Spleen (tissue), 11 donors: Measurements from ENCODE around the gene CDC42BPB. TPM values are rescaled to one million over a fixed set of nuclear protein-coding genes. Genes with fewer than 3 reads are reported as not detected.

Experiments used
- DNase-seq: peaks from one replicate; pipeline ENCODE4 v3.0.0-alpha.2; 2020
- H3K27ac ChIP-seq, 8 donors: fragments of 200-600 bp; sonication (generic) in 7 of 8; 1 replicate in 4 of 8; 2 replicates in 4 of 8; pipeline versions ENCODE4 v1.5.0 to v1.8.0; 2016 to 2021; ENCODE audit warnings: inconsistent platforms in 4 of 8, mild to moderate bottlenecking in 4 of 8, moderate library complexity in 1 of 8
- H3K27me3 ChIP-seq, 7 donors: fragments of 200-600 bp; sonication (generic) in 6 of 7; replicated peaks in 1 of 7; 1 replicate in 4 of 7; 2 replicates in 3 of 7; pipeline versions ENCODE4 v1.5.0 to v1.8.0; 2016 to 2021; ENCODE audit warnings: inconsistent platforms in 3 of 7, mild to moderate bottlenecking in 1 of 7
- H3K36me3 ChIP-seq, 6 donors: fragments of 200-600 bp; sonication (generic) in 5 of 6; 1 replicate in 4 of 6; 2 replicates in 2 of 6; pipeline versions ENCODE4 v1.5.0 to v1.8.0; 2016 to 2021; ENCODE audit warnings: inconsistent platforms in 2 of 6
- H3K4me1 ChIP-seq, 6 donors: fragments of 200-600 bp; sonication (generic) in 5 of 6; 1 replicate in 3 of 6; 2 replicates in 3 of 6; pipeline versions ENCODE4 v1.5.0 to v1.8.0; 2016 to 2021; ENCODE audit warnings: inconsistent platforms in 3 of 6
- H3K4me3 ChIP-seq, 8 donors: fragments of 200-600 bp; sonication (generic) in 7 of 8; 1 replicate in 4 of 8; 2 replicates in 4 of 8; pipeline versions ENCODE4 v1.5.0 to v1.8.0; 2016 to 2021; ENCODE audit warnings: inconsistent platforms in 4 of 8, mild to moderate bottlenecking in 4 of 8, moderate library complexity in 2 of 8
- H3K9me3 ChIP-seq, 8 donors: fragments of 200-600 bp; sonication (generic) in 7 of 8; 1 replicate in 4 of 8; 2 replicates in 4 of 8; pipeline versions ENCODE4 v1.5.0 to v1.8.0; 2016 to 2021; ENCODE audit warnings: inconsistent platforms in 4 of 8
- CTCF ChIP-seq, 11 experiments: fragments of 200-600 bp in 7 of 11; fragments of 450-650 bp in 4 of 11; sonication (generic) in 4 of 11; IDR thresholded peaks in 8 of 11; conservative IDR thresholded peaks in 3 of 11; 1 replicate in 7 of 11; 2 replicates in 4 of 11; pipeline versions ENCODE4 v1.4.0 to v1.8.0; 2016 to 2021; ENCODE audit warnings: antibody characterized with exemption in 11 of 11, inconsistent platforms in 4 of 11, mild to moderate bottlenecking in 1 of 11
- POLR2A ChIP-seq, 3 donors: fragments of 450-650 bp; IDR thresholded peaks; one replicate each; pipeline ENCODE4 v1.5.1; 2017; ENCODE audit warnings: antibody characterized with exemption in 3 of 3, mild to moderate bottlenecking in 1 of 3
- POLR2AphosphoS5 ChIP-seq, 3 donors: sonication (generic); formaldehyde crosslinking; IDR thresholded peaks; one replicate each; pipeline ENCODE4 v1.5.1; 2017; ENCODE audit warnings: antibody characterized with exemption in 3 of 3
- WGBS, 5 donors: extraction: QIAGEN DNeasy Blood & Tissue Kit in 3 of 5; methylation state at CpG; one replicate each; pipeline versions ENCODE4 v1.1.5 to v1.1.7; 2013 to 2018; 5-methylcytosine and 5-hydroxymethylcytosine counted together
- intact Hi-C: fragments of 100-400 bp; cut with DNase I; formaldehyde crosslinking; loops from one replicate; pipeline ENCODE4 v1.15.0; 2023; ENCODE audit warnings: low total_unique reads
- polyA plus RNA-seq, 3 donors: library from polyadenylated mRNA; stranded (reverse); fragments of 200-250 nt; gene quantifications; one replicate each; pipeline ENCODE4 v1.2.1, GENCODE V29; 2013
- total RNA-seq, 7 donors: library from RNA; depleted of rRNA in 3 of 7; stranded (reverse); fragments of >200 nt in 3 of 7; fragmentation: NEBNext Ultra II Directional in 4 of 7; extraction: Animal tissue kit (Norgen Biotek cat#: 25700) in 4 of 7; gene quantifications; one replicate each; pipeline versions ENCODE4 v1.1.0 to v1.2.1, GENCODE V29; 2016 to 2021
- donor health status: healthy with polysubstance abuse.
- donor health status: DM: no; HTN: no; CAD: no; lungs with moderate emphysema.
- donor health status: DM: no; HTN: no; CAD: no.
- donor health status: Bipolar disorder and iron deficiency.
- donor health status: healthy.
- donor health status: DM: no; HTN: no; CAD: no.
- donor health status: DM: yes; HTN: yes; CAD: no.

The CDC42BPB gene
- total and polyA plus RNA-seq, 10 donors = 6.4 to 94.5 (median 77.8) TPM

DNA sequence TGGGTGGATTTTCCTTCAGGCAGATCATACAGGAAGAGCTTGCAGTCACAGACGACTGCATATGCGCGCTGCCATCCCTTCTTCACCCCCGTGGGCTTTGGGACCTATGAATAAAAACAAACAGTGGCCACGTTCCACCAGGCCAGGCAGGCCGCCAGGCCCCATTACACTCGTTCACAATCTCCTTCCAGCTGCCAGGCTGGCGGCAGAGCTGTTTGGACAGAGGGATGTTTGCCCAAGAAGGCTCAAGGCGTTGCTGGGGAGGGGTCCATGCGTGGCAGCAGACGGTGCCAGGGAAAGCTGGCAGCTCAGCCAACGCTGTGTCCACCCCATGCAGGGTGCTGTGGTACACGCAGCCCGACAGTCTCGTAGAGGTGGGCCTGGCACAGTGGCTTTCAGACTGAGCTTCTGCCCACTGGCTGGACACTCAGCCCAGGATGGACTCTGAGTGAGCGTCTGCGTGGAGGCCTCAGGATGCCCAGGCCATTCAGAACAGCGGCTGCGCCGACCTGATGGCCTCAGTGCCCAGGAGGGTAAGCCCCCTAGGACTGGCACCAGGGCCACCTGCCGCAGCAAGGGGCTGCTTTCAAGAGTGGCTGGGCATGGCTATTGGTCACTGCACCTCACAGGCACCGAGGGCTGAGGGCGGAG is 107.4 kb downstream of the CDC42BPB start:
- H3K27me3 ChIP-seq = no peaks in the 10 kb centered on the region
- 79 to 92% (median 85%) methylated on average over 15 to 23 of the region's 23 CpGs for WGBS, 5 donors
- H3K4me3 ChIP-seq = no peak overlapping the region
- intact Hi-C loops = no loop called here
- no peaks in the 10 kb centered on the region for H3K9me3 ChIP-seq
- H3K36me3 ChIP-seq = peaks cover 3 to 95% (median 77%) of the 10 kb centered on the region in 6 donors
- no peak for DNase-seq
- TF ChIP-seq POLR2AphosphoS5 (IDR thresholded peaks at IDR 0.05) (peak in 1 of 3 donors; percentile 35), POLR2A (IDR thresholded peaks at IDR 0.05) (no peak)
- H3K4me1 ChIP-seq = peaks cover 0 to 30% (median 13%) of the 10 kb centered on the region in 6 donors
- peak overlapping the region in 4 of 8 donors; percentile 43 to 75 (median 64) for H3K27ac ChIP-seq

- peak overlapping the region in 5 of 8 donors; percentile 42 to 75 (median 63) for H3K27ac ChIP-seq
- no peaks in the 10 kb centered on the region for H3K27me3 ChIP-seq
- peak overlapping the region in 1 of 8 donors; percentile 28 for H3K4me3 ChIP-seq
- 39 to 57% (median 55%) methylated on average over 27 to 28 of the region's 28 CpGs for WGBS, 5 donors
- H3K4me1 ChIP-seq = peaks cover 0 to 30% (median 13%) of the 10 kb centered on the region in 6 donors
- intact Hi-C loops = no loop called here
- H3K9me3 ChIP-seq = no peaks in the 10 kb centered on the region
- no peak for TF ChIP-seq CTCF (IDR thresholded peaks at IDR 0.05 in 8 of 11, conservative IDR thresholded peaks at IDR 0.05 in 3 of 11)
- peak; percentile 47 to 74 (median 71) for TF ChIP-seq POLR2AphosphoS5 (IDR thresholded peaks at IDR 0.05)
- H3K36me3 ChIP-seq = peaks cover 3 to 95% (median 77%) of the 10 kb centered on the region in 6 donors
- DNase-seq = peak; percentile 87
These were observed 108.1 kb downstream of the CDC42BPB start for GRCh38 chr14:102949062-102949800.

DNA sequence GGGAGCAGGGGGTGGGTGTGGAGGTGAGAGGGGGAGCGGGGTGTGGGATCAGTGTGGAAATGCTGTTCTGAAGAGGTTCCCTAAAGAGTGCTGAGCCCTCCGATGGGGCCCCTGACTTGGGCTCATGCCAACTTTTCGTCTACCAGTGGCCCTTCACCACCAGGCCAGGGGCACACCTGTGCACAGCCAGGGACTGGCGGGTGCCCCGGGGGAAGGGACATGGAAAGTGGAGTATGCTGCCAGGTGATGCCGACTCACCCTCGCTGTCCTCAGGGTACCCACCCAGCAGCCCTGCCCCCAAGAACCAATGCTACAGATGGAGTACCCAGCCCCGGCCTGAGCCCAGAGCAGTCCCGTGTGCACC is 108.7 kb downstream of the CDC42BPB start:
- TF ChIP-seq POLR2AphosphoS5 (IDR thresholded peaks at IDR 0.05) (no peak), CTCF (IDR thresholded peaks at IDR 0.05 in 8 of 11, conservative IDR thresholded peaks at IDR 0.05 in 3 of 11) (no peak), POLR2A (IDR thresholded peaks at IDR 0.05) (no peak)
- H3K27ac ChIP-seq = peak overlapping the region in 5 of 8 donors; percentile 42 to 75 (median 63)
- DNase-seq = no peak
- intact Hi-C loops = no loop called here
- H3K27me3 ChIP-seq = no peaks in the 10 kb centered on the region
- H3K4me1 ChIP-seq = peaks cover 0 to 30% (median 13%) of the 10 kb centered on the region in 6 donors
- H3K4me3 ChIP-seq = no peak overlapping the region
- peaks cover 3 to 95% (median 77%) of the 10 kb centered on the region in 6 donors for H3K36me3 ChIP-seq
- H3K9me3 ChIP-seq = no peaks in the 10 kb centered on the region
- WGBS, 5 donors = 33 to 75% (median 60%) methylated on average over 4 to 9 of the region's 9 CpGs

GRCh38 chr14:102947321-102948103 is 109.8 kb downstream of the CDC42BPB start:
- WGBS, 5 donors = 86 to 96% (median 92%) methylated on average over 22 to 27 of the region's 27 CpGs
- intact Hi-C loops = no loop called here
- TF ChIP-seq CTCF (IDR thresholded peaks at IDR 0.05 in 8 of 11, conservative IDR thresholded peaks at IDR 0.05 in 3 of 11) (no peak), POLR2AphosphoS5 (IDR thresholded peaks at IDR 0.05) (no peak), POLR2A (IDR thresholded peaks at IDR 0.05) (no peak)
- Histone ChIP-seq H3K4me1 (peaks cover 0 to 30% (median 13%) of the 10 kb centered on the region in 6 donors), H3K27ac (peak overlapping the region in 2 of 8 donors; percentile 54 to 63), H3K4me3 (no peak overlapping the region), H3K27me3 (no peaks in the 10 kb centered on the region), H3K36me3 (peaks cover 3 to 95% (median 78%) of the 10 kb centered on the region in 6 donors), H3K9me3 (no peaks in the 10 kb centered on the region)
- DNase-seq = no peak
